ENCODE results near the gene OPRM1.

GRCh38 chr6:154226461-154226860 lies 187.4 kb downstream of the OPRM1 start:
- TF ChIP-seq GATA3 (IDR thresholded peaks at IDR 0.05; ENCODE audit: low read depth, low read length) (no peak), GATA2 (IDR thresholded peaks at IDR 0.05; ENCODE audit: low read depth, low read length) (no peak)

Data from SH-SY5Y (cell line).